ENCODE data around the gene CRTC2.

- TF ChIP-seq POLR2A (IDR thresholded peaks at IDR 0.05) (no peak), CTCF (IDR thresholded peaks at IDR 0.05) (no peak)
These were observed 18.4 kb upstream of the CRTC2 start for GRCh38 chr1:153976819-153977249.

All from breast epithelium (tissue), 3 donors.